ENCODE data around the gene KRT16.

The KRT16 gene

GRCh38 chr17:41600318-41600717 is 12.2 kb downstream of the KRT16 start:
- no peak overlapping the region for H3K27ac Mint-ChIP-seq
- H3K4me1 Mint-ChIP-seq = no peaks in the 10 kb centered on the region
- no peak overlapping the region for H3K4me3 Mint-ChIP-seq
- H3K36me3 Mint-ChIP-seq (ENCODE audit: low read depth) = no peaks in the 10 kb centered on the region
- TF ChIP-seq CTCF (IDR thresholded peaks at IDR 0.05; ENCODE audit: unreplicated experiment in 3 of 3) = no peak
- peaks cover 3% of the 10 kb centered on the region for H3K9me3 Mint-ChIP-seq
- H3K27me3 Mint-ChIP-seq (ENCODE audit: low read depth) = peaks cover 16% of the 10 kb centered on the region

GRCh38 chr17:41599680-41600079 is 12.9 kb downstream of the KRT16 start:
- TF ChIP-seq CTCF (IDR thresholded peaks at IDR 0.05; ENCODE audit: unreplicated experiment in 3 of 3) = no peak
- no peak overlapping the region for H3K4me3 Mint-ChIP-seq
- peaks cover 16% of the 10 kb centered on the region for H3K27me3 Mint-ChIP-seq (ENCODE audit: low read depth)
- peaks cover under 1% of the 10 kb centered on the region for H3K9me3 Mint-ChIP-seq
- H3K36me3 Mint-ChIP-seq (ENCODE audit: low read depth) = no peaks in the 10 kb centered on the region
- no peak overlapping the region for H3K27ac Mint-ChIP-seq
- H3K4me1 Mint-ChIP-seq = no peaks in the 10 kb centered on the region

- Mint-ChIP-seq H3K27me3 (ENCODE audit: low read depth) (peaks cover 10% of the 10 kb centered on the region), H3K4me1 (peaks cover 6% of the 10 kb centered on the region), H3K4me3 (no peak overlapping the region), H3K27ac (no peak overlapping the region), H3K9me3 (no peaks in the 10 kb centered on the region), H3K36me3 (ENCODE audit: low read depth) (no peaks in the 10 kb centered on the region)
- TF ChIP-seq CTCF (IDR thresholded peaks at IDR 0.05; ENCODE audit: unreplicated experiment in 3 of 3) = no peak
Observed at GRCh38 chr17:41595585-41595984, 17.0 kb downstream of the KRT16 start.

- no peak for TF ChIP-seq CTCF (IDR thresholded peaks at IDR 0.05; ENCODE audit: unreplicated experiment in 3 of 3)
- Mint-ChIP-seq H3K27me3 (ENCODE audit: low read depth) (peaks cover 10% of the 10 kb centered on the region), H3K27ac (no peak overlapping the region), H3K36me3 (ENCODE audit: low read depth) (no peaks in the 10 kb centered on the region), H3K9me3 (no peaks in the 10 kb centered on the region), H3K4me1 (peaks cover 6% of the 10 kb centered on the region), H3K4me3 (no peak overlapping the region)
Observed at GRCh38 chr17:41594363-41594915, 18.1 kb downstream of the KRT16 start.

- no peaks in the 10 kb centered on the region for H3K9me3 Mint-ChIP-seq
- H3K4me1 Mint-ChIP-seq = peaks cover 6% of the 10 kb centered on the region
- H3K4me3 Mint-ChIP-seq = no peak overlapping the region
- H3K27ac Mint-ChIP-seq = no peak overlapping the region
- no peaks in the 10 kb centered on the region for H3K36me3 Mint-ChIP-seq (ENCODE audit: low read depth)
- peaks cover 12% of the 10 kb centered on the region for H3K27me3 Mint-ChIP-seq (ENCODE audit: low read depth)
- no peak for TF ChIP-seq CTCF (IDR thresholded peaks at IDR 0.05; ENCODE audit: unreplicated experiment in 3 of 3)
Observed at GRCh38 chr17:41593306-41593981, 19.1 kb downstream of the KRT16 start.
